NCI-H1092 treated with DMSO at 0.1 percent for 48 hours (cell line): Measurements from ENCODE around the gene DHX35.
A peak's percentile ranks its signal among the peaks of the same experiment; 100 is the strongest.

Experiments used
- DNase-seq: peaks from one replicate; lab custom pipeline; 2025; lab: John Stamatoyannopoulos, UW

DHX35 gene

DNA sequence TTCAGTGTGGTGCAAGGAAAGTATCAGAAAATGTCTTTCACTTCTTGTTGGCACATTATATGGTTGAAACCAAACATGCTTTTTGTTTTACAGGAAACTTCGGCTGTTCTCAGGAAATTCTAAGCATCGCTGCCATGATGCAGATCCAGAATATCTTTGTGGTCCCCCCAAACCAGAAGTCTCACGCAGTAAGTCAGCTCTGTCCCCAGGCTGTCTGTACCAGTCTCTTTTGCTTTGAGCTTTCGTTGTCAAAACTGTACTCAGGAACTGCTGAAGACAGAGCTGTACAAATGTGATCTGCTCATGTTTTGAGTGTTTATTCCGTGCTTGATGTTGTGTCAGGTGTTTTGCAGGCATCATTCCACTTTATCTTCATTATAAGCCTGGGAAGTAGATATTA is 59.6 kb downstream of the DHX35 start:
- DNase-seq: no peak

DNA sequence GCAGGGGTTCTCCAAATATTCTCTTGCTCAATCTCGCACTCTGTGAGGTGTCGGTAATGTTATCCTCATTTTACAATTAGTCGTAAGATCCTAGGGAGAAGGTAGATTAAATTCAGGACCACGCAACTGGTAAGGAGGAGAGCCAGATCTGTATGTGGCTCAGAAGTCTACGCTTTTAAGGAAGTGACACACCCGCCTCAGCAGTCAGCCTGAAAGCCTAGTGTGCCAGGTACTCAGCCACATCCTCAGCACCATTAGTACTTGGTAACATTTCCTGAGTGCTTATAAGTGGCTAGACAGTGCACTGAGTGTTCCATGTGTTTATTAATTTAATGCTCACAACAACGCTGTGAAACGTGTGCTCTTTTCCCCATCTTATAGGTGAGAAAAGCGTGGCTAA is 63.7 kb downstream of the DHX35 start:
- DNase-seq: no peak

DNA sequence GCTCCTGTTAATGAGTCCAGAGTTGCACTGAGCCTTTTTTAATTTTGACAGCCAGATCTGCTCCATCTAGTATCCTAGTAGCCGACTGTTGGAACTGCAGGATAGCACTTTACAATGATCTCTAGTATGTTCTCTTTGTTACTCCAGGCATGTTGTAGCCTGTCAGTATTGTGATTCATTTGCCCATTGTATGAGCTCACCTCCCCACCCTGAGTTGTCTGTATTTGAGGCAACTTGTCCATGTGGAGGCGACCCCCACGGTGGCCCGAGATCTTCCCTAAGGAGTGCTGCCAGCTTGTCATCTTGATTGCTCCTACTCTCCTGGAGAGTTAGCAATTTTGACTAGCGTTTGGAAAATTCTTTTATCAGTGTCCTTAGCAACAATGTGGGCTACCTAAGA is 67.2 kb downstream of the DHX35 start:
- no peak for DNase-seq

DNA sequence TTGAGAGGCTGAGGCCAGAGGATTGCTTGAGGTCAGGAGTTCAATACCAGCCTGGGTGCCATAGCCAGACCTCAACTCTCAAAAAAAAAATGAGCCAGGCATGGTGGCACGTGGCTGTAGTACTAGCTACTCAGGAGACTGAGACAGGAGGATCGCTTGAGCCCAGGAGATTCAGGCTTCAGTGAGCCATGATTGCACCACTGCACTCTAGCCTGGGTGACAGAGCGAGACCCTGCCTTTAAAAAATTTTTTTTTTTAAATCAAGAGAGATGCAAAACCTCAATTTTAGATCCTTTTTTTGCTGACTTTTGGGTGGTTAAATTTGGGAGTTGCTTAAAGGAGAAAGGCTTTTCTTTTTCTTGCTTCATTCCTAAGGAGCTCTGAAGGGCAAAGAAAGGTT is 70.9 kb downstream of the DHX35 start:
- no peak for DNase-seq

DNA sequence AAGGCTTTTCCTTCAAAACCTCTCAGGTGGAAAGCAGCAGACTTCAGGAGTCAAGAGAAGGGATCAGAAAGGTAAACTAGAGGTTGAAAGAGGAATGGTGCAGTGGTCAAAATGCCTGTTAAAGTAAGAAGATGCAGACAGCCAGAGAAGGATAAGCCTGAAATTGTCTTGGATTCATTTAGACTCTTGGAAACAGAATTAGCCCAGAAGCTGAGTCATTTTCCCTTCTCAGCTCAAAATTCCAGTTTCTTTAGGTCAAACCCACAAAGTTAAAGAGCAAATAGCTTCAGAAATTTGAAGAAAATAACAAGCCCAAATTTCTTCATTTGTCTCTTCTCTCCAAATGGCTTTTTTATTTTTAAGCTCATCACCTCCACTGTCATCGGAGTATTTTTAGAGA is 73.9 kb downstream of the DHX35 start:
- no peak for DNase-seq

DNA sequence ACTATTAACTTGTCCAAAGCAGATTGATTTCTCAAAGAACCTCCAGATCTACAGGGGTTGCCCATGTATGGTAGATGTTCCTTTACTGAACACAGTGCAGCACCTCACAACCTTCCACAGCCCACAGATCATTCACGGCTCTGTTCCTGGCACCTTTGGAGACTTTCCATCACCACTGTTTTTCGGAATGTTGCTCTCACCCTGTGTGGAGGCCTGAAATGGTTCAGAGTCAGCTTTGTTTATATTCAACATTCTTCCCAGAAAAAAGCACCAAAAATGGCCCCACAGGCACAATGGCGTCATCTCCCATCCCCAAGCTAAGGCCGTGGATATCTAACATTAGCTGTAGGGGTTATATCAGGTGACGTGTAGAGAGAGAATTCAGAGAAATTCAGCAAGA is 74.7 kb downstream of the DHX35 start:
- no peak for DNase-seq

DNA sequence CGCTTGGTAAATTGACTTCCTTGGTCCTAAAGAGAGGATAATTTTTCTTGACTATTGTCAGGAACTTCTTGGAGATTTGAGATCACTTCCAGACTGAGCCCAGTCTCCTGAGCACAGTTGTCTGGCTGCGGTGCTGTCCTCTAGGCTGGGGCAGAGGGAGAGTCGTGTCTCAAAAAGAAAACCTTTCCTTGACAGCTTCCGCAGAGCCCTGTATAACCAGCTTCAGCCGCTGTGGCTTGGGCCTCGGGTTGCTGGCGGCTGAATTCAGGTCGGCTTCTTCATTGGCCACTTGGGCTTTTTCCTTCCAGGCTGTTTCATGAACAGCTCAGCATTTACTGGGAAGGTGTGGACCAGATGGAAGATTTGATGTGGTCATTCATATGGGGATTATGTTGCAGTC is 75.9 kb downstream of the DHX35 start:
- no peak for DNase-seq

DNA sequence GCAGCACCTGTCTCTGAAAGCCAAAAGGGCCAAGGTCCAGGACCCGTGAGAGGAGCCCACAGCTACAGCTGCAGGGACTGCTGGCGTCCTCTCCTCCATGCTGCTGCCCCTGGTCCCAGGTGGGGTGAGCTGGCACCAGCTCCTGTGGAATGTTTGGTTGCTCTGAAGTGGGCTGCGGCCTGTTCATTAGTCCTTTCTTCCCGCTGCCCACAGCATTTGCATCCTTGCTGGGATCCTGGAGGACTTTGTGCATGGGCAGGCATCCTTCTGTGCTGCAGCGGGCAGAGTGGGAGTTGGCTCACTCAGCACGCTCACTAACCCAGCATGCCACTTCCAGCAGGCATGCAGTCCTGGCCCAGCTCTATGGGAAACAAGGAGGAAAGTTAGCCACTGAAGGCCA is 76.4 kb downstream of the DHX35 start:
- DNase-seq: no peak

DNA sequence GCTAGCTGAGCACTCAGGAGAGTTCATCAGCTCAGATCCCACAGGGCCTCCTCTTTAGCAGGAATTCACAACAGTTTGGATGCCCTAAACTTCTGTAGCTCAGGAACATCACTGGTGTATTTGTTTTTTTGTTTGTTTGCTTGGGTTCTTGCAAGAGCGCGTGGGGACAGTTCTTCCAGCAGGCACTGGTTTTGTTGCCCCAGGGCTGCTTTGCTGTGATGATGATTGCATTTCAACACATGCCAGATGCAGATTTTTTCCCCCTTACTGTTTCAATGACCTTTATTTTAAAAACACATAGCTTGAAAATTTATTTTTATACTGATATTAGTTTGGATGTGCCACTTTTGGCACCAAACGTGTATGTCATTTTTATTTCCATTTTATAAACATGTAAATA is 77.1 kb downstream of the DHX35 start:
- DNase-seq: no peak

DNA sequence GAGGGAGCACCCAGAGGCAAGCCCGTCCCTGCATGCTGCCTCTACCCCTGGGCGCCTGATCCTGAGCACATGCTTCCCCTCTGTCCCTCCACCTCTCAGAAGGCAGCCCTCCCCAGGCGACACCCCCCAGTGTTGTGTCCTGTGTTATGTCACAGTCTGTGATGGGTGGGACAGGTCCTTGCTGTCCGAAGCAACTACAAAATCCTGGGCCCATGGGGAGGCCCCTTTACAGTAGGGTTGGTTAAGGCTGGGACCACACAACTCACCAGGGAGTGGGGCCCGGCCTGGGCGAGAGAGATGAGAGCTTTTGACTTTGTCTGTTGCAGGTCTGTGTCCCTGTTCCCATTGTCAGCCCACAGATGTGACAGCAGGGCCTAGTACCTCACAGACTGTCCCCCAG is 78.0 kb downstream of the DHX35 start:
- DNase-seq: no peak

DNA sequence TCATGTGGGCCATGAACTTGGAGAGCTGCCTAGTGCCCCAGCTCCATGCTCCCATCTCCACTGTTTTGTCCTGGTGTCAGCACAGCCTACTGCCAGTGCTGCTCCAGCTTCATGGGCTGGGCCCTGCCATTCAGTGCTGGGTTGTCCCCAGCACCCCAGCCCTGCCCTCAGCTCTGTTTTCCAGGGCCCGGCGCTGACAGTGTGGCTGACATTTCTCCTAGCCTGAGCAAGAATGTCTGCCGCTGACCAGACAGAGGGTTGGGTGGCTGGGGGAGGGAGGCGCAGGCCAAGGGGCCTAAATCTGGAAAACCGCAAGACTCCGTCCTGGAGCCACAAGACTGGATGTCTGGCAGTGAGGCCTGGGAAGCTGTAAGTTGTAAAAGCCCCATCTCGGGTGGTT is 78.9 kb downstream of the DHX35 start:
- no peak for DNase-seq

DNA sequence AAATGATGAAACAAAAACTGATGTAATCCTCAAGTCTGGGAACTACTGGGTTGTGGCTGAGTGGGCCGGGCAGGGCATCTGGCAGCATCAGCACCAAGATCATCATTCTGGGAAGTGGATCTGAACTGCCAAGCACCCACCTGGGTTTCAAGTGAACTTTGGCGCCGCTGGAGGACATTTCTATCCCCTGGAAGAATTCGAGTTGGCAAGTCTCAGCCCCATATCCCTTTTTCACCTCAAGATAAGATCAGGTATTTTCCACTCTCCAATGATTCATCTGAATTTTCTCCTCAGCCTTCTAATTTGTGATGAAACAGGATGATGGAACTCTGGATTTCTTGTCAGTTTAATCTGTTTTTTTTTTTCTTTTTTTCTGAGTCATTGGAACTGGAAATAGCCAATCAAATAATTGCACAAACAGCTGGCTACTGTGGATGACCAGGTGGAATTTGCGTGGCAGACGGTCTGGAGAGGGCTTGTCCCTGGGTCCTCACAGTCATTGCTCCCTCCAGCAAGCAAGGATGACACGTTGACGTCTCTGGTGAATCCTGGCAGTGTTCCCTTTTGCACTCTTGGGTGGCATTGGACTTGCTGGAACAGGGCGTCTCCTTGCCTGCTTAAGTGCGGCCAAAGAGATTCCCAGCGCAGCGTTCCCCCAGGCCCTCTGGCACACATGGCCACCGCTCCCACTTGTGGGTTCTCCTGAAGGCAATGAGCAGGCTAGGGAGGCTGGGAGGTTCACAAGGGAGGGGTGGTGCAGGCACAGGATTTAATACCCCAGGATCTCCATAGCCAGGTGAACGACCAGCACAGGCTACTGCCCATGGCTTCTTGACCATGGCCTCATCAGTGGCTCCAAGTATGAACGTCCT is 80.4 kb downstream of the DHX35 start:
- DNase-seq: no peak

DNA sequence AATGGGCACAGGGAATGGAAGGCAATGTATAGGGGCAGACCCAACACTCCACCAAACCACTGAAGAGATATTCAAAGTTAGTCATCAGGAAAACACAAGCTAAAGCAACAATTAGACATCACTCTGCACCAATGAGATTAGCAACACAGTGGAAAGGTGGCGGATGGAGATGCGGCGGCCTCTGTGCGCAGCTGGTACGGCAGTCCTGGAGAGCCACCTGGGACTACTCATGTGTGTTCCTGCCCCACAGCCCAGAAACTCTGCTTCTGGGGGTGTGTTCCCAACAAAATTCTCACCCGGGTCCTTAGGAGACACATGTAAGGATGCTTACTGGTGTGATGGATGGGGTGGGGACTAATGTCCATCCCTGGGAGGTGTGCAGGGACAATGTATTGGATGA is 82.4 kb downstream of the DHX35 start:
- DNase-seq: no peak

DNA sequence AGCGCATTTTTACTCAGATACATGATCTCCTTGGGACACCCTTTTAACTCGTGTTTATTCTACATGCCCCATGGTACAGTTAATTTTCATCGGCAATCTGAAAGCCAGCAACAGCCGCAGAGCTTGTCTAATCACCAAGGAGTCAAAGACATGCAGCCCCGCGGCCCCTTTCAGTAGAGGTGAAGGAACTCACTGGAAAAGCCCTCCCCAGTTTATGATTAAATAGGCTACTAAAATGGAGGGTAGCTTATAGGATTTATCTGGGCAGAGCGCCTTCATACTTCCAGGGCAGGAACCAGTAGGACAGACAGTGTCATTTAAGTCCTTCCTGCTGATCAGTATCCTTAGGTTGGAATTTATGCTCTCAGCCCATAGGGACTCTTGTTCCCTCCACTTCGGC is 83.5 kb downstream of the DHX35 start:
- no peak for DNase-seq

DNA sequence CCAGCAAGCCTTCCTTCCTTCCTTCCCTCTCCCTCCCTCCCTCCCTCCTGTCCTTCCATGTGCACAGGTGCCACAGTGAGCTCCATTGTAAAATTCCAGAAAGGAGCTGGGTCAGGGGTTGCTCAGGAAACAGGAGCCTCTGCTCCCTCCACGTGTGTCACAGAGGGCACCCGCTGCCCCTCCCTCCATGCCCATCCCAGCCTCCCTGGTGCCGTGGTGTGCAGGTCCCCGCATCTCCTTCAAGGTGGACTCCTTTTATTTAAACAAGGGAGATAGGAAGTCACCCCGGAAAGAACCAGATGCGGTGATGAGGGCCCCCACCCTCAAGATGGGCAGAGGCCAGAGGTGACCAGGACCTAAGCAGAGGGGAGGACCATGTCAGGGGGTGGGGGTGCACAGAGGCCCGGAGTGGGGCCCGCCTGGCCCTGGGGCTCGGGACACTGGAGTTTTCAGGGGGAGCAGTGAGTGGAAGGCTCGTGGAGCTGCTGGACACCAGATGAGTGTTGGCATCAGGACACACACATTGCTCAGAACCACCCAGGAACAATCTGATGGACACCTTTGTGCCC is 85.4 kb downstream of the DHX35 start:
- no peak for DNase-seq

DNA sequence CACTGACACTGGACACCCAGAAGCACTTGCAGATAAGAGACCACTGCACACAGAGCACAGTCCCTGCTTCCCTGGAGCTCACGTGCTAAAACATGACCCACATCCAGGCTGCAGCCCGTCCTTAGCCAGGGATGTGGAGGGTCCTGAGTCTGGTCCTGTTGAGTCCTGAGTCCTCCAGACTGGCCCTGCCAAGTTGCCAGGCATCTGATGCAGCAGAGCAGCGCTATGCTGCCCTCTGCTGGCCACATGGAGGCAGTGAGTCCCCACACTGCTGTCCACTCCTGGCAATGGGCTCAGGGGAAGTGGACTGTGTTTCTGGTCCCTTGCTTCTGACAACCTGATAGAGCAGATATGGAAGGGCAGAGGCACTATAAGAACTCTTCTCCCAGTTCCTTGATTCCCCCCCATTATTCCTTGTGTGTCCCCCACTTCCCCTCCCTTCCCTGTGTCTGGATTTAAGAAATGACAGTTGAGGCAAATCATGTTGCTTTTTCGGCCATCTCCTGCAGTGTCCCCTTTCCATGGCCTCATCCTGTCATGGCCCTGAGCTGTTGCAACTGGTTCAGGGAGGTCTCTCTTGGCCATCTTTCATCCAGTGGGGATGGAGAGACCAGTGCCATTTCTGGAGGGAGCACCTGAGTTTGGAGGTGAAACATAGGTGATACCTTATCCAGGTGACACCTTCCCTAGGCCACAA is 86.0 kb downstream of the DHX35 start:
- DNase-seq: peak; percentile 30

DNA sequence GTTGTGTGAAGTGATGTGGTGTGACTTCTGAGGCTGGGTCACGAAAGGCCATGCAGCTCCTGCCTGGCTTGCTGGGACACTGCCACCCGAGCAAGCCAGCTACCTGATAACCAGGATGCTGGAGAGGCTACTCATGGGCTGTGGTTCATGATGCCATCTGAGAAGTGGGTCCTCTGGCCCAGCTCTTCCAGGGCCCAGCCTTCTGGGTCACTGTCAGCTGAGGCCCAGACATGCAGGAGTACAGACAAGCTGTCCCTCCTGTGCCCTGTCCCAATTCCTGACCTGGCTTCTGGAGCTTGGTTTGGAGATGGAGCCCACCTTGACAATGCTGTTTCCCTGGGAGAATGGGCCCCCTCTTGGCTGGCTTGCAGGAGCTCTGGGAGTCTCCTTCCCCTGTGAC is 87.0 kb downstream of the DHX35 start:
- no peak for DNase-seq

DNA sequence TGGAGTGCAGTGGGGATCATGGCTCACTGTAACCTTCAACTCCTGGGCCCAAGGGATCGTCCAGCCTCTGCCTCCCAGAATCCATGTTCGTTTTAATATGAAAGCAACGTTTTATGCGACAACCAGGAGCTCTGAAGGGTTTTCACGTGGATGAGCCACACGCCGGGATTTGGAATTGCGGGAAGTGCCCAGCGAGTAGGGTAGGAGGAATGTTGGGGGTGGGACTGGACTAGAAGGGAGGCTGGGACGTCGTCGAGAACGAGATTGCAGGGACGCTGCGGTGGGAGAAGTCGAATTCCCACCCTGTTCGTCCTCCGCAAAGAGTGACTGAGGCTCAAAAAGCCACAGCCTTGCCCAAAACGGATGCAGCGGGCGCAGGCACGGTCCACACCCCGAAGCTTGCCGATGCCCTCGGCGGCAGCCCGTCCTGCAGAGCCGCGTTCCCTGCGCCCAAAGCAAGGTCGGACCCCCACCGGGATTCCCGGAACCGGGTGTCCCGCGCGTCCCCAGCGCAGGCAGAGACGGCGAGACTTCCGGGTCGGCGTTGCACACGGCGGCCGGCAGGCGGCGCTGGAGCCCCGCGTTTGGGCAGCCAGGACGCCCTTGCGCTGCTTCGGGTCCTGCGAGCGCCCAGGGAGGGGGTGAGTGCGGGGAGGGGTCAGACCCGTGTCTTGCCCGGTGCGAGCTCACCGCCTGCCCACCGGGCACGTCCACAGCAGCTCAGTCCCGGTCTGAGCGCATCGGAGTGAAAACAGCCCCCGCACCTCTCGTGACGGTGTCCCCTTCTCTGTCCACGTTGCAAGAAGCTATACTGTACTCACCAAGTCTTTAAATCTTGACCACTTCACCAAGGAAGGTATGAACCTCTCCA is 87.8 kb downstream of the DHX35 start:
- peak; percentile 57 for DNase-seq

DNA sequence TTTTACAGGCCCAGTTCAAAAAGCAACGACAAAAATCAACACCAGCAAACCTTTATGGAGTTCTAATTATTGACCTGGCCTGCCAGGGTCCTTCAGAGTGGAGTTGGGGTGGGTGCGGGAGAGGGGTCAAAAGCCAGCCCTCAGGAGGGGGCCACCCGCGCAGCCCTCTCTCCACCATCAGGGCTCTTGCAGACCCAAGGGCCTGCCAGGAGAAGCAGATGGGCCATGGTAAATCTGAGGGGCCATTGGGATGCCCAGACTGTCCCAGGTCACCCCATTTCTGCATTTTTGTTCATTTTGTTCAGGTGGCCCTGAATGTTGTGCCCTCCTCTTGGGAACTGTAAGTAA is 88.4 kb downstream of the DHX35 start:
- no peak for DNase-seq

DNA sequence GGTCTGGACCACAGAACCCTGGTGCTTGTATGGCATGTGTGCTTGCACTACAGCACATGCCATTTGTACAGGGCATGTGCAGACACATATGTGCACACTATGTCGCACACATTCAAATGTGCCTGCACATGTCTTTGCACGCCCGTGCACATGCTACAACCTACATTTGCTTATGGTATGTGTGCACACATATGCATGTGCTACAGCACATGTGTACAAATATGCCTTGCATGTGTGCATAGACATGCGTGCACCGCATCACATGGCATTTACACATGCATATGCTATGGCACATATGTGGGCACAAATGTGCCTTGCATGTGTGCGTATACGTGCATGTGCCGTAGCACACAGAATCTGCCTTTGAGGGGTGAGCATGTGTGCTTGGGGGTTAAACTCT is 90.5 kb downstream of the DHX35 start:
- DNase-seq: no peak

DNA sequence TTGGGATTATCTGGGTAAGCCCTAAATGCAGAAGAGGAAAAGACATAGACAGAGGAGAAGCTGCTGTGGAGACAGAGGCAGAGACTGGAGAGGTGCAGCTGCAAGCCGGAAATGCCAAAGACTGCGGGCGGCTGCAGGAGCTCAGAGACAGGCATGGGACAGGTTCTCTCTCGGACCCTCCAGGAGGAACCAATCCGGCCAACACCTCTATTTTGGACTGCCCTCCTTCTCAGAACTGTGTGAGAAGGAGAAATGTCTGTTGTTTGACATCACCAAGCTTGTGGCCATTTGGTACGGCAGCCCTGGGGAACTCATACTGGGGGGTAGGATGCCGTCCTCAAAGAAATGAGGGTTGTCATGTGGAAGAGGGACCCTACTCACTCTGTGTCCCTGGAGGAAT is 95.0 kb downstream of the DHX35 start:
- DNase-seq: no peak

DNA sequence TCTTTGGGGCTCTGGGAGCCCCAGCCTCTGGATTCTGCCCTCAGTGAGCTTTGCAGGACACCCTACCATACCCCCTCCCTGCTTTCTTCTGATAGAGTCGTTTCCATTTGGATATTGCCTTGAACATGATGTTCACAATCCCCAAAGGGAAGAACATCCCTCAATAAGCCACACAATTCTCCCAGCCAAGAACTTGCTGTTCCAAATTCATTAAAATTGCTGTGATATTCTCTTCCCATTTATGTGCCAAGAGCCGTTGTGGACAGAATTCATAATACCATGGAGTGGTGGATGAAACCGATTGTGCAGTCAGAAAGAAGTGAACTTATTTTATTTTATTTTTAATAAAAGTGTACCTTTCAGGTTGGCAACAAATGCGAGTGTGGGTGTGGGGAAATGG is 95.8 kb downstream of the DHX35 start:
- no peak for DNase-seq

DNA sequence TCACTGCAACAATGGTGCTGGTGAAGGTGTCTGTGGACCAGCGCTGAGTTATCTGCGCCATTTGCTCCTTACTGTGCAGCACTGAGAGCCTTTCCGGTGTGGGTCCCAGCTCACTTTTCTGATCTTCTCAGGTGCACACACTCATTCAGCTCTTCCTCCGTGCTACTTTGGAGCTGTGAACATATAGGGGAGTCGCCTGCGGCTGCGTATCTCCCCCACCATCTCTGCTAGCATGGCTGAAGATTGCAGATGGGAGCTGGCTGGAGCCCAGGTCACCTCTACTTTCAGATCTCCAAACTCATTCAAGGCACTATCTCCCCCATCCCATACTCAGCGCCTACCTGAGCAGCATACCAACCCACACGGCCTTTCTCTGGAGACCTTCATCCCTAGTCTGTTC is 96.9 kb downstream of the DHX35 start:
- DNase-seq: no peak
